ENCODE results near the gene NT5DC3.
A peak's percentile ranks its signal among the peaks of the same experiment; 100 is the strongest.

Gene NT5DC3

DNA sequence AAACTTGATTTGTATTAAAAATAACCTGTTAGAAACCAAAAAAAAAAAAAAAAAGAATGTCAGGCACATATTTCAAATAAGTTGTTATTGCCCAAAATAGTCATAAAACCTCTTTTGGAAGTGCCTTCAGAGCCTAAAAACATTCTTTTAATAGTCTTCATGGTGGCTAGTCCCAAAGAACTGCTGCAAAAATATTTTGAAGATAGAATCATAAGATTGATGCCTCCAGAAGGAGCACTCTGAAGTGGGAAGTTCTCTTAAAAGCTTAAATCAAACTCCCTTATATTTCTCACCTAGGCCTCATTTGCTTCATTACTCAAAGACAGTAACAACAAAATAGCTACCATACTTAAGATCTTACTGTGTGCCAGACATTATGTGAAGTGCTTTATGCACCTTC, 27.2 kb upstream of the NT5DC3 start:
- ATAC-seq = peak; percentile 47
- no peak for TF ChIP-seq ZNF8 (CRISPR knock-in tag; IDR thresholded peaks at IDR 0.05)
- peak; percentile 43; the same call in 1 of the 2 replicates for TF ChIP-seq ISL1 (CRISPR knock-in tag; IDR thresholded peaks at IDR 0.05)

DNA sequence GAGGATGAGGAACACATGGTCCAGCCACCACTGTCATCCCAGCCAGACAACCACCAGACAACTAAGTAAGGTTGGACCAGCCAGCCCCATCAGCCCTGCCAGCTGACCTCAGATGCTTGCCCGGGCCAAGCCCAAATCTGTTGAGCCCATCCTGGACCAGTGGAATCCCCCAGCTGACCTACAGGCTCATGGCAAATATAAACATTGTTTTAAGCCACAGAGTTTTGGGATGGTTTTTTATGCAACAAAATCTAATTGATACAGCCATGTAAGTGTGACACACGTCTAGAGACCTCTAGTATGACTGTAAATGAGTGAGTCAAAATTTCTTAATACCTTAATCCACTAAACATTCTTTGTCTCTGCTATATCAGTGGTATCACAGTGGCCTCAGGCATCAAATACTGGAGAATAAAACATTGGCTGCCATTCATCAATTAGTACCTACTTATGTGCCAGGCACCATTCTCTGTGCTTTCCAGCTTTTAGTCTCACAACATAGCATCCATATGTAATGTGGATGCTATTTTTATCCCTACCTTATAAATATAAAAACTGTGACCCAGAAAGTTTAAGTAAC, 24.2 kb upstream of the NT5DC3 start:
- no peak for ATAC-seq
- TF ChIP-seq ZNF8 (CRISPR knock-in tag; IDR thresholded peaks at IDR 0.05) = no peak
- no peak for TF ChIP-seq BACH2 (CRISPR knock-in tag; IDR thresholded peaks at IDR 0.05; ENCODE audit: borderline replicate concordance)
- no peak for TF ChIP-seq OSR1 (CRISPR knock-in tag; IDR thresholded peaks at IDR 0.05)
- TF ChIP-seq TOX (CRISPR knock-in tag; IDR thresholded peaks at IDR 0.05; ENCODE audit: borderline replicate concordance) = no peak

DNA sequence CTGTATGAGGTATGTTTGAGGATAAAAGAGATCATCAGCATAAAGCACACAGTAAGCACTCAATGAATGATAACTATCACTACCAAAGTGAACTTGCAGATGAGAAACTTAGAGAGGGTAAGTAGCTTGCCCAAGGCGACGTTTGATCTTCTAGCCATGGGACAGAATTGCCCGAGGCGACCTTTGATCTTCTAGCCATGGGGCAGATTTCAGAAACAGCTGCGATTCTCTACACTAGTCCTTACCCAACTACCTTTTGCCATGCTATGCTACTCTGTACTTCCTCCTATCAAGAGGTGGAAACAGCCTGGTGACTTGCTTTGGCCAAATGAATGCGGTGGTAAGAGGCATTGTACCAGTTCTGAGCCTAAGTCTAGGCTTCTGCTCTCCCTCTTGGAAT, 23.7 kb upstream of the NT5DC3 start:
- no peak for ATAC-seq
- TF ChIP-seq ZFP3 (CRISPR knock-in tag; IDR thresholded peaks at IDR 0.05) (no peak), ZC3H10 (CRISPR knock-in tag; IDR thresholded peaks at IDR 0.05) (no peak), RARB (CRISPR knock-in tag; IDR thresholded peaks at IDR 0.05) (no peak), BACH2 (CRISPR knock-in tag; IDR thresholded peaks at IDR 0.05; ENCODE audit: borderline replicate concordance) (no peak), ISL1 (CRISPR knock-in tag; IDR thresholded peaks at IDR 0.05) (no peak), ZNF8 (CRISPR knock-in tag; IDR thresholded peaks at IDR 0.05) (no peak), ESRRG (CRISPR knock-in tag; IDR thresholded peaks at IDR 0.05) (no peak), TOX (CRISPR knock-in tag; IDR thresholded peaks at IDR 0.05; ENCODE audit: borderline replicate concordance) (no peak), SNAI2 (CRISPR knock-in tag; IDR thresholded peaks at IDR 0.05) (no peak), PPARA (CRISPR knock-in tag; IDR thresholded peaks at IDR 0.05; ENCODE audit: borderline replicate concordance) (no peak), ZFP30 (CRISPR knock-in tag; IDR thresholded peaks at IDR 0.05) (no peak), ZNF70 (CRISPR knock-in tag; IDR thresholded peaks at IDR 0.05) (no peak)
- TF ChIP-seq, protein P1, sequence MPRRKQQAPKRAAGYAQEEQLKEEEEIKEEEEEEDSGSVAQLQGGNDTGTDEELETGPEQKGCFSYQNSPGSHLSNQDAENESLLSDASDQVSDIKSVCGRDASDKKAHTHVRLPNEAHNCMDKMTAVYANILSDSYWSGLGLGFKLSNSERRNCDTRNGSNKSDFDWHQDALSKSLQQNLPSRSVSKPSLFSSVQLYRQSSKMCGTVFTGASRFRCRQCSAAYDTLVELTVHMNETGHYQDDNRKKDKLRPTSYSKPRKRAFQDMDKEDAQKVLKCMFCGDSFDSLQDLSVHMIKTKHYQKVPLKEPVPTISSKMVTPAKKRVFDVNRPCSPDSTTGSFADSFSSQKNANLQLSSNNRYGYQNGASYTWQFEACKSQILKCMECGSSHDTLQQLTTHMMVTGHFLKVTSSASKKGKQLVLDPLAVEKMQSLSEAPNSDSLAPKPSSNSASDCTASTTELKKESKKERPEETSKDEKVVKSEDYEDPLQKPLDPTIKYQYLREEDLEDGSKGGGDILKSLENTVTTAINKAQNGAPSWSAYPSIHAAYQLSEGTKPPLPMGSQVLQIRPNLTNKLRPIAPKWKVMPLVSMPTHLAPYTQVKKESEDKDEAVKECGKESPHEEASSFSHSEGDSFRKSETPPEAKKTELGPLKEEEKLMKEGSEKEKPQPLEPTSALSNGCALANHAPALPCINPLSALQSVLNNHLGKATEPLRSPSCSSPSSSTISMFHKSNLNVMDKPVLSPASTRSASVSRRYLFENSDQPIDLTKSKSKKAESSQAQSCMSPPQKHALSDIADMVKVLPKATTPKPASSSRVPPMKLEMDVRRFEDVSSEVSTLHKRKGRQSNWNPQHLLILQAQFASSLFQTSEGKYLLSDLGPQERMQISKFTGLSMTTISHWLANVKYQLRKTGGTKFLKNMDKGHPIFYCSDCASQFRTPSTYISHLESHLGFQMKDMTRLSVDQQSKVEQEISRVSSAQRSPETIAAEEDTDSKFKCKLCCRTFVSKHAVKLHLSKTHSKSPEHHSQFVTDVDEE (CRISPR knock-in tag; IDR thresholded peaks at IDR 0.05) = no peak
- TF ChIP-seq, protein P2, sequence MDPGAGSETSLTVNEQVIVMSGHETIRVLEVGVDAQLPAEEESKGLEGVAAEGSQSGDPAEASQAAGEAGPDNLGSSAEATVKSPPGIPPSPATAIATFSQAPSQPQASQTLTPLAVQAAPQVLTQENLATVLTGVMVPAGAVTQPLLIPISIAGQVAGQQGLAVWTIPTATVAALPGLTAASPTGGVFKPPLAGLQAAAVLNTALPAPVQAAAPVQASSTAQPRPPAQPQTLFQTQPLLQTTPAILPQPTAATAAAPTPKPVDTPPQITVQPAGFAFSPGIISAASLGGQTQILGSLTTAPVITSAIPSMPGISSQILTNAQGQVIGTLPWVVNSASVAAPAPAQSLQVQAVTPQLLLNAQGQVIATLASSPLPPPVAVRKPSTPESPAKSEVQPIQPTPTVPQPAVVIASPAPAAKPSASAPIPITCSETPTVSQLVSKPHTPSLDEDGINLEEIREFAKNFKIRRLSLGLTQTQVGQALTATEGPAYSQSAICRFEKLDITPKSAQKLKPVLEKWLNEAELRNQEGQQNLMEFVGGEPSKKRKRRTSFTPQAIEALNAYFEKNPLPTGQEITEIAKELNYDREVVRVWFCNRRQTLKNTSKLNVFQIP (CRISPR knock-in tag; IDR thresholded peaks at IDR 0.05; ENCODE audit: borderline replicate concordance, low read depth) = no peak
- TF ChIP-seq, protein P3, sequence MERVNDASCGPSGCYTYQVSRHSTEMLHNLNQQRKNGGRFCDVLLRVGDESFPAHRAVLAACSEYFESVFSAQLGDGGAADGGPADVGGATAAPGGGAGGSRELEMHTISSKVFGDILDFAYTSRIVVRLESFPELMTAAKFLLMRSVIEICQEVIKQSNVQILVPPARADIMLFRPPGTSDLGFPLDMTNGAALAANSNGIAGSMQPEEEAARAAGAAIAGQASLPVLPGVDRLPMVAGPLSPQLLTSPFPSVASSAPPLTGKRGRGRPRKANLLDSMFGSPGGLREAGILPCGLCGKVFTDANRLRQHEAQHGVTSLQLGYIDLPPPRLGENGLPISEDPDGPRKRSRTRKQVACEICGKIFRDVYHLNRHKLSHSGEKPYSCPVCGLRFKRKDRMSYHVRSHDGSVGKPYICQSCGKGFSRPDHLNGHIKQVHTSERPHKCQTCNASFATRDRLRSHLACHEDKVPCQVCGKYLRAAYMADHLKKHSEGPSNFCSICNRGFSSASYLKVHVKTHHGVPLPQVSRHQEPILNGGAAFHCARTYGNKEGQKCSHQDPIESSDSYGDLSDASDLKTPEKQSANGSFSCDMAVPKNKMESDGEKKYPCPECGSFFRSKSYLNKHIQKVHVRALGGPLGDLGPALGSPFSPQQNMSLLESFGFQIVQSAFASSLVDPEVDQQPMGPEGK (CRISPR knock-in tag; IDR thresholded peaks at IDR 0.05; ENCODE audit: borderline replicate concordance) = no peak
- TF ChIP-seq, protein P4, sequence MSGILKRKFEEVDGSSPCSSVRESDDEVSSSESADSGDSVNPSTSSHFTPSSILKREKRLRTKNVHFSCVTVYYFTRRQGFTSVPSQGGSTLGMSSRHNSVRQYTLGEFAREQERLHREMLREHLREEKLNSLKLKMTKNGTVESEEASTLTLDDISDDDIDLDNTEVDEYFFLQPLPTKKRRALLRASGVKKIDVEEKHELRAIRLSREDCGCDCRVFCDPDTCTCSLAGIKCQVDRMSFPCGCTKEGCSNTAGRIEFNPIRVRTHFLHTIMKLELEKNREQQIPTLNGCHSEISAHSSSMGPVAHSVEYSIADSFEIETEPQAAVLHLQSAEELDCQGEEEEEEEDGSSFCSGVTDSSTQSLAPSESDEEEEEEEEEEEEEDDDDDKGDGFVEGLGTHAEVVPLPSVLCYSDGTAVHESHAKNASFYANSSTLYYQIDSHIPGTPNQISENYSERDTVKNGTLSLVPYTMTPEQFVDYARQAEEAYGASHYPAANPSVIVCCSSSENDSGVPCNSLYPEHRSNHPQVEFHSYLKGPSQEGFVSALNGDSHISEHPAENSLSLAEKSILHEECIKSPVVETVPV (CRISPR knock-in tag; IDR thresholded peaks at IDR 0.05) = no peak

DNA sequence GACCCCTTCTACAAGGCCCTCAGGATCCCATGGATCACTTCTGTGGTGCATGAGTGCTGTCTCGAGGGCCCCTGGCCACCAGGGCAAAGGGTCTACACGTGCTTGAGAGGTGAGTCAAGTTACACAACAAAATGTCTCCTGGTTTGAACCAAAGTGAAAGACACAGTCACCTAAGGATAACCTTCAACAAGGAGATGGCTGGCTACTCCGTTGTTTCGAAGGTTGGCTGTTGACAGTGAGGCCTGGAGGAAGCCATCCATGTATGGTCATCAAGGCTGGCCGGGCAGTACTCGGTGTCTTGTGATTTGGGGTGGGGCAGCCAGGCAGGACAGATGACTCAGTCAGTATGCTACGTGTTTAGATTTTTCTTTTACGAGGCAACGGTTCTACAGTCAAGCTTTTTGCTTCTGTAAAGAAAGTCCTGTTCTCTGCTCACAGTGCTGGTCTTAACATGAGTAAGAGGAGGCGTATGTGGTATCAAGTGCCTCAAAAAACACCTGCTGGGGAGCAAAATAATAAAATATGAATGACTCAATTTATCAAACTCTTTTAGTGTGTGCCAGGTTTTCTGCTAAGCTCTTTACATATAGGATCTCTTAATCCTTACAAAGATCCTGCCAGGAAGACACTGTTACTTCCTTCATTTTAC, 18.0 kb upstream of the NT5DC3 start:
- TF ChIP-seq SNAI2 (CRISPR knock-in tag; IDR thresholded peaks at IDR 0.05) = no peak
- no peak for TF ChIP-seq ZNF565 (CRISPR knock-in tag; conservative IDR thresholded peaks at IDR 0.05; ENCODE audit: low read depth)
- TF ChIP-seq RARB (CRISPR knock-in tag; IDR thresholded peaks at IDR 0.05) = no peak
- TF ChIP-seq, protein P1 (CRISPR knock-in tag; IDR thresholded peaks at IDR 0.05) = no peak
- ATAC-seq = peak; percentile 96

Measured in SK-N-SH treated with all-trans-retinoic acid at 6 μM for 48 hours (cell line).